K562 (cell line): ENCODE data around the gene ENDOG. TPM values are rescaled to one million over a fixed set of nuclear protein-coding genes. Genes with fewer than 3 reads are reported as not detected.

Source experiments
- ARHGAP35 ChIP-seq: fragments of 450-650 bp; IDR thresholded peaks from 2 replicates; pipeline ENCODE4 v1.6.1; 2018; ENCODE audit not compliant: partially characterized antibody
- JUNB ChIP-seq: fragments of 450-650 bp; formaldehyde crosslinking; conservative IDR thresholded peaks from 2 replicates; pipeline ENCODE4 v1.4.0; 2020; ENCODE audit warnings: mild to moderate bottlenecking
- KDM1A ChIP-seq, 2 experiments: fragments of 450-650 bp; IDR thresholded peaks; 2 replicates each; pipeline ENCODE4 v1.6.1; 2016; ENCODE audit warnings: mild to moderate bottlenecking in 2 of 2
- NR4A1 ChIP-seq, 2 experiments: fragments of 250-450 bp in 1 of 2; fragments of 450-650 bp in 1 of 2; sonication (Bioruptor Pico) in 1 of 2; IDR thresholded peaks; 2 replicates each; pipeline versions ENCODE4 v1.4.0 to v1.6.1; 2016 to 2020; ENCODE audit warnings: mild to moderate bottlenecking in 2 of 2, missing compliant biosample characterization in 1 of 2, missing genetic modification characterization in 1 of 2, moderate library complexity in 1 of 2
- SAFB ChIP-seq: fragments of 200-400 bp; formaldehyde crosslinking; IDR thresholded peaks from 2 replicates; pipeline ENCODE4 v1.6.1; 2017; ENCODE audit warnings: low read depth, low read length, borderline replicate concordance
- SFPQ ChIP-seq: fragments of 200-400 bp; formaldehyde crosslinking; IDR thresholded peaks from 2 replicates; pipeline ENCODE4 v1.6.1; 2017; ENCODE audit warnings: mild to moderate bottlenecking, low read depth, low read length, moderate library complexity
- ZNF224 ChIP-seq: sonication (generic); formaldehyde crosslinking; IDR thresholded peaks from 2 replicates; pipeline ENCODE4 v1.8.0; 2022; ENCODE audit warnings: mild to moderate bottlenecking, missing genetic modification reagents
- ZNF436 ChIP-seq: fragments of 250-450, 450-650 bp; sonication (Bioruptor Pico); formaldehyde crosslinking; IDR thresholded peaks from 2 replicates; pipeline ENCODE4 v1.7.0; 2020; ENCODE audit warnings: mild to moderate bottlenecking
- ZNF740 ChIP-seq, 3 experiments: fragments of 200-800 bp in 1 of 3; sonication (Bioruptor generic) in 1 of 3; sonication (generic) in 1 of 3; formaldehyde crosslinking in 1 of 3; IDR thresholded peaks; 2 replicates each; pipeline versions ENCODE4 v1.6.1 to v1.8.0; 2016 to 2022; ENCODE audit warnings: mild to moderate bottlenecking in 2 of 3, missing compliant biosample characterization in 2 of 3, missing genetic modification characterization in 2 of 3, missing genetic modification reagents in 1 of 3
- polyA plus RNA-seq, 8 experiments: library from polyadenylated mRNA; depleted of rRNA in 4 of 8; stranded (reverse) in 5 of 8; unstranded in 3 of 8; fragments of >200 nt; fragmentation: Nextera tagmentation in 2 of 8; fragmentation: Illumina TruSeq in 1 of 8; extraction: Ambion mirVana in 2 of 8; extraction: Trizol in 1 of 8; gene quantifications; 2 replicates each; pipeline versions ENCODE4 v1.2.1 to v1.2.3, GENCODE V29; 2011 to 2014; ENCODE audit warnings: inconsistent platforms in 1 of 8, missing spikeins in 1 of 8
- total RNA-seq, 7 experiments: library from RNA; depleted of rRNA in 6 of 7; stranded (reverse); fragments of >200 nt in 6 of 7; fragmentation: Illumina TruSeq in 2 of 7; extraction: Trizol in 2 of 7; gene quantifications; 2 replicates each; pipeline versions ENCODE4 v1.2.1 to v1.2.3, GENCODE V29; 2011 to 2021; ENCODE audit warnings: low replicate concordance in 1 of 7
- TF ChIP-seq, protein P1 (sequence below), 2 experiments: fragments of 200-800 bp in 1 of 2; sonication (Bioruptor generic) in 1 of 2; sonication (generic) in 1 of 2; formaldehyde crosslinking in 1 of 2; IDR thresholded peaks in 1 of 2; conservative IDR thresholded peaks in 1 of 2; 2 replicates each; pipeline versions ENCODE4 v1.5.0 to v1.6.1; 2016 to 2020; ENCODE audit warnings: missing compliant biosample characterization in 1 of 2, missing genetic modification characterization in 1 of 2, missing genetic modification reagents in 1 of 2
- TF ChIP-seq, protein P2 (sequence below), 2 experiments: IDR thresholded peaks in 1 of 2; conservative IDR thresholded peaks in 1 of 2; 2 replicates each; pipeline ENCODE4 v1.6.1; 2016; ENCODE audit warnings: low read depth in 2 of 2, mild to moderate bottlenecking in 1 of 2, missing compliant biosample characterization in 1 of 2, missing genetic modification characterization in 1 of 2, moderate library complexity in 1 of 2

Gene ENDOG
- total and polyA plus RNA-seq, 9 of the 15 experiments (the other 6 are each of a cell fraction or from before 2014, with no cell fraction given): 1.2 to 91.0 (median 25.5) TPM

DNA sequence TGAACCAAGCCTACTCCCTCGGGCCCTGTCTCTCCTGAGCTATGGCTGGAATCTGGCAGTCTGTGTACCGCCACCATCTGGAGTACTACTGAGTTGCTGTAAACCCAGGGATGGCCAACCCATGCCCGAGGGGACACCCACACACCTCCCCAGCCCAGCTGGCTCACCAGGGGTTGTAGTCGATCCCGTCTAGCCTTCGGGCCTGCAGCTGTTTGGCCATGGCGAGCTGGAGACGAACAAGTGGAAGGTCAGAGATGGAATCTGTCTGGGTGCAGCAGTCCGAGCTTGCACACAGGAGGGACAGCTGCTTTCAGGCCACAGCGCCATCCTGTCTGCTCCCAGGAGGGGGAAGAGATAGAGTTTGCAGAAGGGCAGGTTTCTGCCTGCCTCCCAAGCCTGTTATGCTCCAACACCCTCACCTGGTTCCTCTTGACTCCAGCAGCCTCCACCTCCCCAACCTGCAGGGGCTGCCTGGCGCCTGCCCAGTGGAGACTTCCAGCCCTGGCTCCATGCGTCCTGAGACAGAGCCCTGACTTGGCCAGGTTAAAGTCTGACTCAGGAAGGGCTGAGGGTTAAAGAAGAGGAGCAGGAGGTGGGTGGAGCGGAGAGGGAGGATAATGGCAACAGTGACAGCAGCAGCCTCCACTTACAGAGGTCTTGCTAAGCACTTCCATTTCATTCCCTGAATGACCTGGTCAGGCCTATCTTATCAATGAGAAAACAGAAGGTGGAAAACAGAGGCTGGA is 27.1 kb downstream of the ENDOG start (continued):
- TF ChIP-seq SFPQ: no peak
- TF ChIP-seq ZNF740 (CRISPR knock-in tag; IDR thresholded peaks at IDR 0.05): no peak
- TF ChIP-seq ZNF740 (tag; IDR thresholded peaks at IDR 0.05): no peak
- TF ChIP-seq JUNB (CRISPR knock-in tag): no peak
- TF ChIP-seq KDM1A (IDR thresholded peaks at IDR 0.05): peak; percentile 70 to 76
- TF ChIP-seq ZNF436: no peak
- TF ChIP-seq NR4A1 (CRISPR knock-in tag; IDR thresholded peaks at IDR 0.05): no peak
- no peak for TF ChIP-seq NR4A1 (tag; IDR thresholded peaks at IDR 0.05)
- TF ChIP-seq, protein P1, sequence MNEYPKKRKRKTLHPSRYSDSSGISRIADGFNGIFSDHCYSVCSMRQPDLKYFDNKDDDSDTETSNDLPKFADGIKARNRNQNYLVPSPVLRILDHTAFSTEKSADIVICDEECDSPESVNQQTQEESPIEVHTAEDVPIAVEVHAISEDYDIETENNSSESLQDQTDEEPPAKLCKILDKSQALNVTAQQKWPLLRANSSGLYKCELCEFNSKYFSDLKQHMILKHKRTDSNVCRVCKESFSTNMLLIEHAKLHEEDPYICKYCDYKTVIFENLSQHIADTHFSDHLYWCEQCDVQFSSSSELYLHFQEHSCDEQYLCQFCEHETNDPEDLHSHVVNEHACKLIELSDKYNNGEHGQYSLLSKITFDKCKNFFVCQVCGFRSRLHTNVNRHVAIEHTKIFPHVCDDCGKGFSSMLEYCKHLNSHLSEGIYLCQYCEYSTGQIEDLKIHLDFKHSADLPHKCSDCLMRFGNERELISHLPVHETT (CRISPR knock-in tag; conservative IDR thresholded peaks at IDR 0.05 in 1 of 2, IDR thresholded peaks at IDR 0.05 in 1 of 2): no peak
- TF ChIP-seq SAFB: no peak
- TF ChIP-seq, protein P2, sequence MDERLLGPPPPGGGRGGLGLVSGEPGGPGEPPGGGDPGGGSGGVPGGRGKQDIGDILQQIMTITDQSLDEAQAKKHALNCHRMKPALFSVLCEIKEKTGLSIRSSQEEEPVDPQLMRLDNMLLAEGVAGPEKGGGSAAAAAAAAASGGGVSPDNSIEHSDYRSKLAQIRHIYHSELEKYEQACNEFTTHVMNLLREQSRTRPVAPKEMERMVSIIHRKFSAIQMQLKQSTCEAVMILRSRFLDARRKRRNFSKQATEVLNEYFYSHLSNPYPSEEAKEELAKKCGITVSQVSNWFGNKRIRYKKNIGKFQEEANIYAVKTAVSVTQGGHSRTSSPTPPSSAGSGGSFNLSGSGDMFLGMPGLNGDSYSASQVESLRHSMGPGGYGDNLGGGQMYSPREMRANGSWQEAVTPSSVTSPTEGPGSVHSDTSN (CRISPR knock-in tag; IDR thresholded peaks at IDR 0.05; ENCODE audit: low read depth): no peak
- TF ChIP-seq, protein P2 (tag; conservative IDR thresholded peaks at IDR 0.05; ENCODE audit: low read depth): no peak
- TF ChIP-seq ARHGAP35: no peak
- no peak for TF ChIP-seq ZNF224 (CRISPR knock-in tag)
